ENCODE data around the gene RHBDL3. TPM values are rescaled to one million over a fixed set of nuclear protein-coding genes. Genes with fewer than 3 reads are reported as not detected.

The RHBDL3 gene
- polyA plus RNA-seq, 3 donors, result 1.2 to 1.3 (median 1.3) TPM

GRCh38 chr17:32285306-32285705 lies 19.7 kb downstream of the RHBDL3 start:
- DNase-seq (ENCODE audit: extremely low read depth in 1 of 11, low read depth in 9 of 11, low spot score in 4 of 11), result no peak

GRCh38 chr17:32285746-32286517 lies 20.3 kb downstream of the RHBDL3 start:
- DNase-seq (ENCODE audit: extremely low read depth in 1 of 11, low read depth in 9 of 11, low spot score in 4 of 11), result no peak

- no peak for DNase-seq (ENCODE audit: extremely low read depth in 1 of 11, low read depth in 9 of 11, low spot score in 4 of 11)
Measured at GRCh38 chr17:32286518-32286900, 20.9 kb downstream of the RHBDL3 start.

GRCh38 chr17:32287804-32288511 lies 22.3 kb downstream of the RHBDL3 start:
- DNase-seq (ENCODE audit: extremely low read depth in 1 of 11, low read depth in 9 of 11, low spot score in 4 of 11), result no peak

GRCh38 chr17:32288615-32289014 lies 23.0 kb downstream of the RHBDL3 start:
- DNase-seq (ENCODE audit: extremely low read depth in 1 of 11, low read depth in 9 of 11, low spot score in 4 of 11), result no peak

- no peak for DNase-seq (ENCODE audit: extremely low read depth in 1 of 11, low read depth in 9 of 11, low spot score in 4 of 11)
Measured at GRCh38 chr17:32289471-32290070, 23.9 kb downstream of the RHBDL3 start.

GRCh38 chr17:32292094-32292493 lies 26.5 kb downstream of the RHBDL3 start:
- DNase-seq (ENCODE audit: extremely low read depth in 1 of 11, low read depth in 9 of 11, low spot score in 4 of 11), result no peak

- no peak for DNase-seq (ENCODE audit: extremely low read depth in 1 of 11, low read depth in 9 of 11, low spot score in 4 of 11)
Measured at GRCh38 chr17:32297424-32297823, 31.8 kb downstream of the RHBDL3 start.

GRCh38 chr17:32297860-32298259 lies 32.2 kb downstream of the RHBDL3 start:
- DNase-seq (ENCODE audit: extremely low read depth in 1 of 11, low read depth in 9 of 11, low spot score in 4 of 11), result no peak

GRCh38 chr17:32298298-32298697 lies 32.7 kb downstream of the RHBDL3 start:
- no peak for DNase-seq (ENCODE audit: extremely low read depth in 1 of 11, low read depth in 9 of 11, low spot score in 4 of 11)

- DNase-seq (ENCODE audit: extremely low read depth in 1 of 11, low read depth in 9 of 11, low spot score in 4 of 11), result no peak
Measured at GRCh38 chr17:32298721-32299579, 33.3 kb downstream of the RHBDL3 start.

GRCh38 chr17:32299580-32300164 lies 34.0 kb downstream of the RHBDL3 start:
- DNase-seq (ENCODE audit: extremely low read depth in 1 of 11, low read depth in 9 of 11, low spot score in 4 of 11), result no peak

- no peak for DNase-seq (ENCODE audit: extremely low read depth in 1 of 11, low read depth in 9 of 11, low spot score in 4 of 11)
Measured at GRCh38 chr17:32302037-32302436, 36.4 kb downstream of the RHBDL3 start.

- no peak for DNase-seq (ENCODE audit: extremely low read depth in 1 of 11, low read depth in 9 of 11, low spot score in 4 of 11)
Measured at GRCh38 chr17:32302860-32303649, 37.4 kb downstream of the RHBDL3 start.

GRCh38 chr17:32303781-32304288 lies 38.2 kb downstream of the RHBDL3 start:
- DNase-seq (ENCODE audit: extremely low read depth in 1 of 11, low read depth in 9 of 11, low spot score in 4 of 11), result no peak

- DNase-seq (ENCODE audit: extremely low read depth in 1 of 11, low read depth in 9 of 11, low spot score in 4 of 11), result no peak
Measured at GRCh38 chr17:32305049-32305448, 39.4 kb downstream of the RHBDL3 start.

GRCh38 chr17:32307658-32308057 lies 42.0 kb downstream of the RHBDL3 start:
- DNase-seq (ENCODE audit: extremely low read depth in 1 of 11, low read depth in 9 of 11, low spot score in 4 of 11), result no peak

GRCh38 chr17:32311028-32311536 lies 45.5 kb downstream of the RHBDL3 start:
- peak in 1 of 11 donors; percentile 45 for DNase-seq (ENCODE audit: extremely low read depth in 1 of 11, low read depth in 9 of 11, low spot score in 4 of 11)
